PFSK-1 (cell line): Measurements from ENCODE around the gene NISCH.

ENCODE experiments used
- FOXP2 ChIP-seq: optimal IDR thresholded peaks from 2 replicates; pipeline ENCODE3; 2011; ENCODE audit warnings: borderline replicate concordance, control low read depth, inconsistent platforms; ENCODE audit not compliant: insufficient read depth; ENCODE audit errors: extremely low read length, extremely low read depth
- POLR2AphosphoS5 ChIP-seq: IDR thresholded peaks from 2 replicates; pipeline ENCODE4 v1.6.1; 2012; ENCODE audit warnings: low read depth, mild to moderate bottlenecking, control low read depth, low read length, moderate library complexity
- REST ChIP-seq, 2 experiments: IDR thresholded peaks; 2 replicates each; pipeline versions ENCODE4 v1.6.1 to v1.8.0; 2011 to 2012; ENCODE audit warnings: low read depth in 2 of 2, low read length in 2 of 2, control low read depth in 1 of 2, inconsistent platforms in 1 of 2, mild to moderate bottlenecking in 1 of 2, moderate library complexity in 1 of 2; ENCODE audit not compliant: insufficient read depth in 1 of 2
- SIN3A ChIP-seq: IDR thresholded peaks from 2 replicates; pipeline ENCODE4 v1.6.1; 2012; ENCODE audit warnings: mild to moderate bottlenecking, low read length, moderate library complexity, borderline replicate concordance; ENCODE audit not compliant: insufficient read depth
- TAF1 ChIP-seq: IDR thresholded peaks from 2 replicates; pipeline ENCODE4 v1.6.1; 2012; ENCODE audit warnings: low read length, control low read depth, borderline replicate concordance; ENCODE audit not compliant: insufficient read depth

Gene NISCH

GRCh38 chr3:52521881-52522650 is 66.7 kb downstream of the NISCH start:
- TF ChIP-seq POLR2AphosphoS5: no peak
- no peak for TF ChIP-seq TAF1
- no peak for TF ChIP-seq SIN3A
- TF ChIP-seq REST (IDR thresholded peaks at IDR 0.05; ENCODE audit: insufficient read depth in 1 of 2, low read depth in 2 of 2, low read length in 2 of 2): no peak
- TF ChIP-seq FOXP2: no peak

GRCh38 chr3:52522651-52523251 is 67.3 kb downstream of the NISCH start:
- TF ChIP-seq TAF1 (no peak), SIN3A (no peak), FOXP2 (no peak), REST (IDR thresholded peaks at IDR 0.05; ENCODE audit: insufficient read depth in 1 of 2, low read depth in 2 of 2, low read length in 2 of 2) (no peak), POLR2AphosphoS5 (no peak)

- peak; percentile 31; the same call in 1 of the 2 replicates for TF ChIP-seq POLR2AphosphoS5
- no peak for TF ChIP-seq REST (IDR thresholded peaks at IDR 0.05; ENCODE audit: insufficient read depth in 1 of 2, low read depth in 2 of 2, low read length in 2 of 2)
Measured at GRCh38 chr3:52523386-52524257, 68.2 kb downstream of the NISCH start.

DNA sequence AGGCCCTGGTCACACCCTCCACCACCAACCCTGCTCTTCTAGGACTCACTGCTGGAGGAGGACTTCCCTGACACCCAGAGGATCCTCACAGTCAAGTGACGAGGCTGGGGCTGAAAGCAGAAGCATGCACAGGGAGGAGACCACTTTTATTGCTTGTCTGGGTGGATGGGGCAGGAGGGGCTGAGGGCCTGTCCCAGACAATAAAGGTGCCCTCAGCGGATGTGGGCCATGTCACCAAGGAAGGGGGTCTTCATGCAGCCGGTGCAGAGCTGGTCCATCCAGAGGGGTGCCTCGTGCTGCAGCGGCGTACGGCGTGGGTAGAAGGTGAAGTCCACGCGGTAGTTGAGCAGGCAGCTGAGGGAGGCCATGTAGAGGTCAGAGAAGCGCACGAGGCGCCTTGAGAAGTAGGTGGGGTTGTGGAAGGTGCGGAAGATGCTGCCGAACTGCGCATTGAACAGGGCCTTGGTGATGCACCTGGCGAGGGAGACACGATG is 68.9 kb downstream of the NISCH start:
- no peak for TF ChIP-seq TAF1
- no peak for TF ChIP-seq SIN3A
- TF ChIP-seq FOXP2: no peak
- TF ChIP-seq REST (IDR thresholded peaks at IDR 0.05; ENCODE audit: insufficient read depth in 1 of 2, low read depth in 2 of 2, low read length in 2 of 2): no peak
- no peak for TF ChIP-seq POLR2AphosphoS5
